Measurements from ENCODE around the gene DENND2A.

DNA sequence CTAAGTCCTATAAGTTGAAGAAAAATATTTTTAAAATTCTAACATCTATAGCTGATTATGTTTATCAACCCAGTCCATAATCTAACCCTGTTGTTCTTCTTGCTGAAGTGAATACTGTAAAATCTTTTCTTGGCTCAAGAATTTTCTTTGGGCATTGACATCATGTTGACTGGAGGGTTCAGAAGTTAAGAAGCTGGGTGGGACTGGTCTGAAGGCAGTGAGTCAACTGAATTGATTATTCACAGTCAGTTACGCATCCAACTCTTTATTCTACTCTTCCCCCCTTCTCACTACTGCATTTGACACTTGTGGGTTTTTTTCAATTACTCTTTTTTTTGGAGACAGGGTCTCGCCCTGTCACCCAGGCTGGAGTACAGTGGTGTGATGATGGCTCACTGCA lies 31.0 kb downstream of the DENND2A start:
- TF ChIP-seq POLR2AphosphoS5 (IDR thresholded peaks at IDR 0.05) (no peak), CTCF (IDR thresholded peaks at IDR 0.05 in 8 of 11, conservative IDR thresholded peaks at IDR 0.05 in 3 of 11) (no peak)

Measured in spleen (tissue), 7 donors.